Vagina (tissue), 2 donors: ENCODE data around the gene SAMD1.

Experiments
- CTCF ChIP-seq, 3 experiments: fragments of 450-650 bp in 2 of 3; fragments of 200-600 bp in 1 of 3; sonication (generic) in 1 of 3; IDR thresholded peaks; one replicate each; pipeline ENCODE4 v1.5.1; 2017 to 2019; ENCODE audit warnings: antibody characterized with exemption in 3 of 3, mild to moderate bottlenecking in 2 of 3, moderate library complexity in 2 of 3
- POLR2A ChIP-seq, 2 donors: fragments of 450-650 bp; IDR thresholded peaks; one replicate each; pipeline ENCODE4 v1.6.1; 2017; ENCODE audit warnings: antibody characterized with exemption in 2 of 2, mild to moderate bottlenecking in 2 of 2, moderate library complexity in 2 of 2
- POLR2AphosphoS5 ChIP-seq, 2 donors: sonication (generic); formaldehyde crosslinking; IDR thresholded peaks; one replicate each; pipeline ENCODE4 v1.9.0; 2017; ENCODE audit warnings: antibody characterized with exemption in 2 of 2, mild to moderate bottlenecking in 2 of 2, low read depth in 1 of 2; ENCODE audit not compliant: insufficient read depth in 1 of 2

- TF ChIP-seq CTCF (IDR thresholded peaks at IDR 0.05) = no peak
- TF ChIP-seq POLR2A (IDR thresholded peaks at IDR 0.05) = no peak
- TF ChIP-seq POLR2AphosphoS5 (IDR thresholded peaks at IDR 0.05; ENCODE audit: insufficient read depth in 1 of 2, low read depth in 1 of 2) = no peak
Measured at GRCh38 chr19:14105680-14106079, 15.1 kb upstream of the SAMD1 start.
